GM19328 (cell line): Measurements from ENCODE around the gene DENND2A.
"Not testable (repeated sequence)": the region's sequence is repeated elsewhere in the genome, so short reads cannot be mapped to it uniquely, and the experiment has no call there.

Experiments
- ATAC-seq: cut with Tn5 transposase; IDR thresholded peaks from one replicate; pipeline ENCODE4 v1.9.1; 2021; ENCODE audit warnings: mild to moderate bottlenecking, moderate library complexity; ENCODE audit not compliant: unreplicated experiment

Gene DENND2A

GRCh38 chr7:140552240-140552679 lies 88.4 kb downstream of the DENND2A start:
- ATAC-seq: no peak

GRCh38 chr7:140551355-140552239 lies 89.0 kb downstream of the DENND2A start:
- no peak for ATAC-seq

GRCh38 chr7:140546947-140547346 lies 93.7 kb downstream of the DENND2A start:
- ATAC-seq: no peak

GRCh38 chr7:140544388-140544826 lies 96.2 kb downstream of the DENND2A start:
- no peak for ATAC-seq

- no peak for ATAC-seq
These were observed 98.4 kb downstream of the DENND2A start for GRCh38 chr7:140542228-140542603.

GRCh38 chr7:140541513-140542227 lies 98.9 kb downstream of the DENND2A start:
- no peak for ATAC-seq

GRCh38 chr7:140541176-140541512 lies 99.5 kb downstream of the DENND2A start:
- no peak for ATAC-seq

- ATAC-seq: no peak
These were observed 100.4 kb downstream of the DENND2A start for GRCh38 chr7:140540136-140540777.

- ATAC-seq: no peak
These were observed 101.2 kb downstream of the DENND2A start for GRCh38 chr7:140539461-140539860.

- ATAC-seq: no peak
These were observed 102.7 kb downstream of the DENND2A start for GRCh38 chr7:140537750-140538482.

- no peak for ATAC-seq
These were observed 105.9 kb downstream of the DENND2A start for GRCh38 chr7:140534743-140535142.

- ATAC-seq: no peak
These were observed 107.2 kb downstream of the DENND2A start for GRCh38 chr7:140533394-140533872.

- ATAC-seq: not testable (repeated sequence)
These were observed 111.2 kb downstream of the DENND2A start for GRCh38 chr7:140529428-140529827.

- ATAC-seq: no peak
These were observed 113.6 kb downstream of the DENND2A start for GRCh38 chr7:140526787-140527664.

GRCh38 chr7:140526214-140526613 lies 114.4 kb downstream of the DENND2A start:
- ATAC-seq: no peak

GRCh38 chr7:140525743-140526142 lies 114.9 kb downstream of the DENND2A start:
- no peak for ATAC-seq

GRCh38 chr7:140521421-140521820 lies 119.2 kb downstream of the DENND2A start:
- ATAC-seq: no peak

- ATAC-seq: no peak
These were observed 121.6 kb downstream of the DENND2A start for GRCh38 chr7:140519007-140519399.

- no peak for ATAC-seq
These were observed 122.1 kb downstream of the DENND2A start for GRCh38 chr7:140518370-140519006.
